GM23338 (cell line): ENCODE measurements around the gene ZNF358. TPM values are rescaled to one million over a fixed set of nuclear protein-coding genes. Genes with fewer than 3 reads are reported as not detected.
A peak's percentile ranks its signal among the peaks of the same experiment; 100 is the strongest.

Experiments
- ATAC-seq: fragments of 200-7000 bp; cut with Tn5 transposase; 3 replicates; pipeline ENCODE4 v1.9.1; 2020
- DNase-seq: peaks from one replicate; pipeline ENCODE4 v3.0.0-alpha.2; 2015; ENCODE audit warnings: low spot score
- H2AFZ ChIP-seq: fragments of 200-600 bp; sonication (generic); 2 replicates; pipeline ENCODE4 v1.8.0; 2016; ENCODE audit warnings: antibody characterized with exemption, mild to moderate bottlenecking, moderate library complexity
- H3F3A ChIP-seq: fragments of 200-600 bp; sonication (generic); replicated peaks from 2 replicates; pipeline ENCODE4 v1.8.0; 2017; ENCODE audit warnings: antibody characterized with exemption, mixed run types, low read depth
- H3K27ac ChIP-seq: fragments of 200-600 bp; sonication (generic); 2 replicates; pipeline ENCODE4 v1.6.1; 2016; ENCODE audit warnings: low read depth
- H3K27me3 ChIP-seq: fragments of 200-600 bp; sonication (generic); 2 replicates; pipeline ENCODE4 v1.8.0; 2016; ENCODE audit warnings: mild to moderate bottlenecking, mixed run types, moderate library complexity; ENCODE audit not compliant: insufficient read depth
- H3K36me3 ChIP-seq: fragments of 200-600 bp; sonication (generic); 2 replicates; pipeline ENCODE4 v1.8.0; 2016; ENCODE audit warnings: mild to moderate bottlenecking; ENCODE audit not compliant: insufficient read depth
- H3K4me1 ChIP-seq: fragments of 200-600 bp; sonication (generic); 2 replicates; pipeline ENCODE4 v1.8.0; 2016; ENCODE audit warnings: mild to moderate bottlenecking, moderate library complexity; ENCODE audit not compliant: insufficient read depth
- H3K4me2 ChIP-seq: fragments of 200-600 bp; sonication (generic); 2 replicates; pipeline ENCODE4 v1.7.1; 2017; ENCODE audit warnings: mixed run types
- H3K4me3 ChIP-seq: fragments of 200-600 bp; sonication (generic); 2 replicates; pipeline ENCODE4 v1.6.1; 2016; ENCODE audit warnings: mixed run types
- H3K79me2 ChIP-seq: fragments of 200-600 bp; sonication (generic); replicated peaks from 2 replicates; pipeline ENCODE4 v1.8.0; 2017; ENCODE audit warnings: mild to moderate bottlenecking; ENCODE audit not compliant: insufficient read depth
- H3K9me2 ChIP-seq: fragments of 200-600 bp; sonication (generic); 2 replicates; pipeline ENCODE4 v1.8.0; 2017; ENCODE audit not compliant: insufficient read depth
- H4K20me1 ChIP-seq: fragments of 200-600 bp; sonication (generic); replicated peaks from 2 replicates; pipeline ENCODE4 v1.8.0; 2017; ENCODE audit warnings: mild to moderate bottlenecking; ENCODE audit not compliant: insufficient read depth
- H3K27ac Mint-ChIP-seq: 2 replicates; pipeline ENCODE4 v1.8.0; 2020; ENCODE audit warnings: inconsistent platforms, mild to moderate bottlenecking, moderate library complexity, mixed read lengths
- H3K27me3 Mint-ChIP-seq: 3 replicates; pipeline ENCODE4 v1.8.0; 2022; ENCODE audit warnings: low read depth, mild to moderate bottlenecking, moderate library complexity, mixed read lengths, inconsistent platforms; ENCODE audit not compliant: insufficient read depth, poor library complexity
- H3K36me3 Mint-ChIP-seq: 3 replicates; pipeline ENCODE4 v1.8.0; 2021; ENCODE audit warnings: low read depth, mild to moderate bottlenecking, inconsistent platforms, moderate library complexity, mixed read lengths
- H3K4me1 Mint-ChIP-seq: 3 replicates; pipeline ENCODE4 v1.8.0; 2020; ENCODE audit warnings: mild to moderate bottlenecking, inconsistent platforms, mixed read lengths
- H3K4me3 Mint-ChIP-seq: 3 replicates; pipeline ENCODE4 v1.8.0; 2021; ENCODE audit warnings: moderate library complexity, mild to moderate bottlenecking, inconsistent platforms, mixed read lengths
- H3K9me3 Mint-ChIP-seq: 3 replicates; pipeline ENCODE4 v1.8.0; 2020; ENCODE audit warnings: moderate library complexity, mild to moderate bottlenecking, inconsistent platforms, mixed read lengths
- CREB1 ChIP-seq: fragments of 250-450 bp; sonication (Bioruptor Pico); IDR thresholded peaks from 2 replicates; pipeline ENCODE4 v1.5.0; 2020; ENCODE audit warnings: low read depth, mild to moderate bottlenecking, moderate library complexity
- CTCF ChIP-seq, 2 experiments: fragments of 200-600 bp in 1 of 2; sonication (generic) in 1 of 2; conservative IDR thresholded peaks; 2 replicates each; pipeline versions ENCODE4 v1.5.1 to v1.6.1; 2016 to 2017; ENCODE audit warnings: antibody characterized with exemption in 2 of 2, low read depth in 2 of 2, mild to moderate bottlenecking in 2 of 2, moderate library complexity in 1 of 2
- ETS1 ChIP-seq: IDR thresholded peaks from 2 replicates; pipeline ENCODE4 v1.6.1; 2016; ENCODE audit warnings: antibody characterized with exemption
- EZH2 ChIP-seq: fragments of 200-600 bp; sonication (generic); IDR thresholded peaks from one replicate; pipeline ENCODE4 v1.8.0; 2017; ENCODE audit warnings: antibody characterized with exemption, mild to moderate bottlenecking, low read depth; ENCODE audit not compliant: unreplicated experiment
- EZH2phosphoT487 ChIP-seq: fragments of 200-600 bp; sonication (generic); IDR thresholded peaks from one replicate; pipeline ENCODE4 v1.8.1; 2018; ENCODE audit warnings: antibody characterized with exemption; ENCODE audit not compliant: unreplicated experiment
- JUNB ChIP-seq: IDR thresholded peaks from one replicate; pipeline ENCODE4 v1.6.1; 2016; ENCODE audit warnings: antibody characterized with exemption; ENCODE audit not compliant: unreplicated experiment
- NANOG ChIP-seq: IDR thresholded peaks from 2 replicates; pipeline ENCODE4 v1.6.1; 2016; ENCODE audit warnings: antibody characterized with exemption, borderline replicate concordance
- POLR2AphosphoS5 ChIP-seq: IDR thresholded peaks from 2 replicates; pipeline ENCODE4 v1.6.1; 2016; ENCODE audit warnings: antibody characterized with exemption, low read depth
- REST ChIP-seq: IDR thresholded peaks from one replicate; pipeline ENCODE4 v1.6.1; 2018; ENCODE audit warnings: antibody characterized with exemption; ENCODE audit not compliant: unreplicated experiment
- STAT1 ChIP-seq: IDR thresholded peaks from one replicate; pipeline ENCODE4 v1.6.1; 2016; ENCODE audit warnings: antibody characterized with exemption; ENCODE audit not compliant: unreplicated experiment
- ZNF114 ChIP-seq: fragments of 250-450 bp; sonication (Bioruptor Pico); IDR thresholded peaks from 2 replicates; pipeline ENCODE4 v1.5.0; 2020; ENCODE audit warnings: mild to moderate bottlenecking, moderate library complexity
- ZNF331 ChIP-seq: fragments of 250-450 bp; sonication (Bioruptor Pico); IDR thresholded peaks from 2 replicates; pipeline ENCODE4 v1.5.0; 2020; ENCODE audit warnings: low read depth, mild to moderate bottlenecking, moderate library complexity
- ZNF462 ChIP-seq: fragments of 250-450 bp; sonication (Bioruptor Pico); IDR thresholded peaks from 2 replicates; pipeline ENCODE4 v1.5.0; 2020; ENCODE audit warnings: mild to moderate bottlenecking, moderate library complexity
- polyA plus RNA-seq: library from polyadenylated mRNA; unstranded; fragments of >200 nt; fragmentation: Nextera tagmentation; extraction: Ambion mirVana; gene quantifications from 2 replicates; pipeline ENCODE4 v1.2.1, GENCODE V29; 2016
- total RNA-seq: library from RNA; depleted of rRNA; stranded (reverse); fragments of >200 nt; shearing (Covaris generic); gene quantifications from 2 replicates; pipeline ENCODE4 v1.2.3, GENCODE V29; 2014

Gene ZNF358
- total and polyA plus RNA-seq, 2 experiments from 2014 or later, result 23.8 to 52.9 TPM

- H3K4me3 ChIP-seq, result no peak overlapping the region
- H3K79me2 ChIP-seq, result no peaks in the 10 kb centered on the region
- H3K27me3 ChIP-seq, result peaks cover 5% of the 10 kb centered on the region
- H2AFZ ChIP-seq, result 0 out of 2 replicates have a peak overlapping the region, but pooled peaks have one; percentile 63
- Mint-ChIP-seq H3K27me3 (peaks cover 8% of the 10 kb centered on the region), H3K36me3 (no peaks in the 10 kb centered on the region), H3K27ac (no peak overlapping the region), H3K9me3 (no peaks in the 10 kb centered on the region; the same call in 2 of the 3 replicates), H3K4me3 (no peak overlapping the region), H3K4me1 (peaks cover 3% of the 10 kb centered on the region)
- H3K36me3 ChIP-seq, result no peaks in the 10 kb centered on the region
- no peaks in the 10 kb centered on the region for H3F3A ChIP-seq
- no peak overlapping the region for H3K4me2 ChIP-seq
- peaks cover 2% of the 10 kb centered on the region for H3K4me1 ChIP-seq
- H3K9me2 ChIP-seq, result no peaks in the 10 kb centered on the region
- ATAC-seq (no peak; the same call in 2 of the 3 replicates), DNase-seq (no peak)
- H3K27ac ChIP-seq, result no peak overlapping the region
- H4K20me1 ChIP-seq, result no peaks in the 10 kb centered on the region
- no peak for TF ChIP-seq NANOG
- TF ChIP-seq STAT1, result no peak
- no peak for TF ChIP-seq CREB1
- TF ChIP-seq ZNF462 (CRISPR knock-in tag), result no peak
- no peak for TF ChIP-seq EZH2
- no peak for TF ChIP-seq CTCF (conservative IDR thresholded peaks at IDR 0.05; ENCODE audit: low read depth in 2 of 2)
- no peak for TF ChIP-seq ZNF331 (CRISPR knock-in tag)
- no peak for TF ChIP-seq ZNF114 (CRISPR knock-in tag)
- TF ChIP-seq EZH2phosphoT487, result no peak
- TF ChIP-seq REST, result no peak
- TF ChIP-seq POLR2AphosphoS5, result no peak
- no peak for TF ChIP-seq ETS1
- TF ChIP-seq JUNB, result no peak
Measured at GRCh38 chr19:7494416-7495098, 21.3 kb upstream of the ZNF358 start.
